ENCODE measurements around the gene LTBR.
"Not testable (repeated sequence)": the region's sequence is repeated elsewhere in the genome, so short reads cannot be mapped to it uniquely, and the experiment has no call there.

LTBR gene

GRCh38 chr12:6426882-6427671 is 43.1 kb downstream of the LTBR start:
- no peak for FAIRE-seq

GRCh38 chr12:6427796-6428195 is 43.8 kb downstream of the LTBR start:
- not testable (repeated sequence) for FAIRE-seq

GRCh38 chr12:6428326-6428725 is 44.4 kb downstream of the LTBR start:
- no peak for FAIRE-seq

- peak; percentile 42 for FAIRE-seq
Measured at GRCh38 chr12:6430124-6430989, 46.4 kb downstream of the LTBR start.

GRCh38 chr12:6432991-6433390 is 49.0 kb downstream of the LTBR start:
- FAIRE-seq, result no peak

- FAIRE-seq, result no peak
Measured at GRCh38 chr12:6434205-6435140, 50.5 kb downstream of the LTBR start.

- no peak for FAIRE-seq
Measured at GRCh38 chr12:6435961-6436715, 52.2 kb downstream of the LTBR start.

- no peak for FAIRE-seq
Measured at GRCh38 chr12:6437586-6437985, 53.6 kb downstream of the LTBR start.

GRCh38 chr12:6438345-6438744 is 54.4 kb downstream of the LTBR start:
- FAIRE-seq, result no peak

- no peak for FAIRE-seq
Measured at GRCh38 chr12:6440391-6440790, 56.4 kb downstream of the LTBR start.
